T47D (cell line): ENCODE data around the gene KCNK5.
A peak's percentile ranks its signal among the peaks of the same experiment; 100 is the strongest.

ENCODE experiments used
- DNase-seq, 2 experiments: peaks; one replicate each; pipeline versions ENCODE4 v3.0.0 to v3.0.0-alpha.2; 2011 to 2012; ENCODE audit warnings: low read depth in 1 of 2, low spot score in 1 of 2
- JUND ChIP-seq: IDR thresholded peaks from 2 replicates; pipeline ENCODE4 v1.6.1; 2012; ENCODE audit warnings: low read depth
- in situ Hi-C: cut with HindIII; loops from 2 replicates; pipeline ENCODE4 v1.10.0; 2016; ENCODE audit warnings: low sequenced_read_pairs, low pct_unique_long_range_greater_than_20kb

KCNK5 gene, protein sequence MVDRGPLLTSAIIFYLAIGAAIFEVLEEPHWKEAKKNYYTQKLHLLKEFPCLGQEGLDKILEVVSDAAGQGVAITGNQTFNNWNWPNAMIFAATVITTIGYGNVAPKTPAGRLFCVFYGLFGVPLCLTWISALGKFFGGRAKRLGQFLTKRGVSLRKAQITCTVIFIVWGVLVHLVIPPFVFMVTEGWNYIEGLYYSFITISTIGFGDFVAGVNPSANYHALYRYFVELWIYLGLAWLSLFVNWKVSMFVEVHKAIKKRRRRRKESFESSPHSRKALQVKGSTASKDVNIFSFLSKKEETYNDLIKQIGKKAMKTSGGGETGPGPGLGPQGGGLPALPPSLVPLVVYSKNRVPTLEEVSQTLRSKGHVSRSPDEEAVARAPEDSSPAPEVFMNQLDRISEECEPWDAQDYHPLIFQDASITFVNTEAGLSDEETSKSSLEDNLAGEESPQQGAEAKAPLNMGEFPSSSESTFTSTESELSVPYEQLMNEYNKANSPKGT

DNA sequence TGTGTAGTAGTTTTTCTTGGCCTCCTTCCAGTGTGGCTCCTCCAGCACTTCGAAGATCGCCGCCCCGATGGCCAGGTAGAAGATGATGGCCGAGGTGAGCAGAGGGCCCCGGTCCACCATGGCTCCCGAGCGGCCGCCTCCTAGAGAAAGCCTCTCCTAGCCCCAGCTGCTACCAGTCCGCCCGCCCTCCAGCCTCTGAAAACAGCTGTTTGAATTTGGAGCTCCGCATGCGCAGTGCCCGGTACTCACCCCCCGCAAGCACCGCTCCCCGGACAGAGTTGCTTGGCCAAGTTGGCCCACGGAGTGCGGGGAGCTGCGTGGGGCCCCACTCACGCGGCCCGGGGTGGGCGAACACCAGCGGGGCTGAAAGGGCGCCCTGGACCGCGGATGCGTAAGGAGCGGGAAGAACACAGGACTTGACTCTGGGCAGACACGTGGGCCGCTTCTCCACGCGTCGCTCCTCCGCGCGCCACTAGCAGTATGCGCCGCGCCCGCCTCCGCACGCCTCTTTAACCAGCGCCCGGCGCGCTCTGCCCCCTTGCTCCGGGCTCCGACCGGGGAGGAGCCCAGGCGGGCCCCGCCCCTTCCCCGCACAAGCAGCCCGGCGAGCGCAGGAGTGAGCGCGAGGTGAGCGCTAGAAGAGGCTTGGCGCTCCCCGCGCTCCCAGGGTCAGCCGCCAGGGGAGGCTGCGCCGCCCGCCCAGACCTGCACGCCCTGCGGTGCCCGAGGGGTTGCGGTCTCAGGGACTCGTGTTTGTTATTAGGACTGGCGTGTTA lies at the start of gene KCNK5:
Gene KCNK5 (minus strand): TSS at position 484 of the 776 bp plus-strand sequence. CDS start 364 bp downstream, at position 120.
- peak; percentile 95 to 96 for DNase-seq
- no peak for TF ChIP-seq JUND
- in situ Hi-C loops: no loop called here

DNA sequence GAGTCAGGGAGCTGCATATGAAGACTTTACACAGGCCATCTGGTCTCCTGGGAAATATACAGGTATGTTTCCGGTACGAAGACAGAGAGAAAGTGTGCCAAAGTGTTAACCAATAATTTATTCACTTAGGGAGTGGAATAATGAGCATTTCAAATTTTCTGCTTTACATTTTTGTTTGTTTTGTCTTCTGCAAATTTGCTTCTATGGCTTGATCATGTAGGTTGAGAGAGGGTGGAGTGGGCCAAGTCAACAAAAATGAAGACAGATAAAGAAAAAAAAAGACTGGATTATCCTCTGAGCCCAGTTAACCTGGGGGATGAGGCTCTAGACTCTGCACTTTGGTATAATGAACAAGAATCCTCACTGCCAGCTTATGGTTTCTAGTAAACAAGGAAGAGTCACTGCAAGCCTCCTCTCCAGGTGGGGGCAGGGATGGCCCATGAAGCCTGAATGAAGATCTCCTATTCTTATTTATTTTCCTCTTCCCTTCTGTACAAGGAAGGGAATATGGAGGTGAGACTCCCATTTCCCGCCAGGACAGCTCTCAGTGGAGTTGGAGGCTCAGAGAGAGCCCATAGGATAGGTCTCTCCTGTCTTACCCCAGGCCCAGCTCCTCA lies 47.2 kb upstream of the KCNK5 start:
- no peak for DNase-seq
- in situ Hi-C loops: no loop called here
- TF ChIP-seq JUND: no peak

DNA sequence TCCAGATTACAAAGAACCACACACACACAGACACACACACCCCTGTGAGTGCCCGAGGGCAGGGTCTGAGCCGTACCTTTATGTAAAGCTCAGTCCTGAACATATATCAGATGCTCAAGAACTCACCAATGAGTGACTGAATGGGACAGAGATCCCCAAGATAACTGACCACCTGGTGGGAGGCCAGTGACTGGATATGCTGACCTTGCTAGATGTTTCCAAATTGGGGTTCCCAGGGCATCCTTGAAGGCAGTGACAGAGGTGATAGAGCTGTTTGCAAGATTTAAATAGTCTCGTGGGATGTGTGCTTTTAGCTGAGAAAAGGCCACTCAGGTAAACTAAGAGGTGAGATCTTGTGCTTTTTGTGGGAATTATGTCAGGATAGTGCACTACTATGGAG lies 45.6 kb upstream of the KCNK5 start:
- in situ Hi-C loops: no loop called here
- no peak for TF ChIP-seq JUND
- peak in 1 of 2 experiments; percentile 35 for DNase-seq

DNA sequence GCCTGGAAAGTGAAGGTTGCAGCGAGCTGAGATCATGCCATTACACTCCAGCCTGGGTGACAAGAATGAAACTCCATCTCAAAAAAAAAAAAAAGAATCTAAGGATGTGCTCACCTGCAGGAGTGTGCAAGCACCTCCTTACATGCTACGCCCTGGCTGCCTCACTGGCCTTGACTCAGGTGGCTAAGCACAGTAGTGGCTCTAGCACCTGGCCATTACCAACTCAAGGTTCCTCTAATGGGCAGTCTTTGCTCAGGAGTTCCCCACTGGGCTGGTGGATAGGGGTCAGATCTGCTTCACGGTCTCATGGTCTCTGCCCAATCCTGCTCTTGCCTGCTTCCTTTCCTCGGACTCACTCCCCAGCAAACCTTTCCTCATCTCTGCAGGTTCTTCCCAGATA lies 45.2 kb upstream of the KCNK5 start:
- in situ Hi-C loops: no loop called here
- TF ChIP-seq JUND: no peak
- DNase-seq: no peak

DNA sequence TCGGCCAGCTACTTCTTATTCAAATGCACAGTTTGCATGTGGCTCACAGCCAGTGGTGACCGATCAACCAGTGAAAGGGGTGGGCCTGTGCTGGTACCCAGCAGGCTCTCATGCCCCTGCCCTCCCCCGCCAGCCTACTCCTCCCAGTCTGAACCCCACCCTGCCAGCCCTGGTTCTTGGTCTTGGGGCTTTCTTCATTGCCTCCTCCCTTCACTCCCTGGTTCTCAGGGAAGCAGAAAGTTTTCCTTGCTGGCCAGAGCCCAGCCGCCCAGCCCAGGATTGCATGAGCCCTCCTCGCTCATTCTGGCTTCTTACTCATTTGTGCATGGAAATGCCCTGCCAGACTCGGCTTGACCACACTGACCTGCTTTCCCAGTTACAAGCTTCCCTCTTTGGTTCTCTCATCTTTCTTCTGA lies 44.1 kb upstream of the KCNK5 start:
- TF ChIP-seq JUND: no peak
- DNase-seq: no peak
- in situ Hi-C loops: no loop called here

DNA sequence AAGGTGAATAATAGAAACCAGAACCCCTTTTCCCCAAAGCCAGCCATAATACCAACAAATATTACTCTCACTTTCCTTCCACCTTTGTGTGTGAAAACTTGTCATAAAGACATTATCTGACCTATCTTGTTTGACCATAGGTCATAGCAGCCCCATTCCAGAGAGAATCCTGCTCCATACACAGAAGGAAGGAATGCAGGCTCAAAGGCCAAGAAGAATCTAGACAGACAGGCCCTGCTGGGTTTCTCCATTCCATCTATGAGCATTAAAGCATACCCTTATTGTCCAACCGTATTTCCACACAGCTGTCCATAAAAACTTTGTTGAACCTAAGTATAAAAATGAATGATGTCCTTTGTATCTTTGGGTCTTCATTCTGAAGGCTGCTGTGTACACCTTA lies 40.7 kb upstream of the KCNK5 start:
- no peak; the same call in 1 of the 2 replicates for TF ChIP-seq JUND
- in situ Hi-C loops: no loop called here
- DNase-seq: peak in 1 of 2 experiments; percentile 96

DNA sequence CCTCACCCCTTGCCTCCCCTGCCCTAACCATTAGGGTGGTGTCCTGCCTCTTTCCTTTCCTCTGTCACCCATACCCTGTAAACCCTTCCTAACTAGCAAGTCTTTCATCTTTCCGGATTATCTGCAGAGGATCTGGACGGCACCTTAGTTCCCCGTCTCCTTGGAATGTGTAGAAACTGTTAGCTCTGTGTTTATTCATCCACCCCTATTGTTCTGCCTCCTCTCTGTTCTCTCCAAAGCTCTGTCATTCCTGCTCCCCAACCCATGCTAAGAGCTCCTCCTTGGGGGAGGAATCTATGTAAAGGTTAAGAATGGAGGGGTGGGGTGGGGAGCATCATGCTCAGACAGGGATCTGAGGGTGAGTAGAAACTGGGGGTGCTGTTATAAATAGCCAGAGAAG lies 39.4 kb upstream of the KCNK5 start:
- no peak for TF ChIP-seq JUND
- peak in 1 of 2 experiments; percentile 82 for DNase-seq
- in situ Hi-C loops: no loop called here

DNA sequence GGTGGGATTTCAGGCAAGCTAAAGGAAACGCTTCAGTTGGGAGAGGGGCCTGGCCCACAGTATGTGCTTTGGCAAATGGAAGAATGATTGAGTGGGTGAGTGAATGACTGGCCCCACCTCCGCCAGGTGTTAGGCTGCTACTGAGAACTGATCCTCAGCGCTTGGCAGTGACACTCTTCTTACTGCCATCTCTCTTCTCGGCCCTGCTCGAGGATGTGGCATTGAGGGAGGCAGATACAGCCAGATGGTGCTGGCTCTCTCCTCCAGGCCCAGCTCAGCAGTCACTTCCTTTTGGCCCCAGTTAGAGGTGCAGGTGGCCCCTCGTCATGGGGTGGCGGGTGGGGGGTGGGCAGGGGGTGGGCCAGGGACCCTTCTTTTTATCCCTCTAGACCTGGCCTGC lies 38.9 kb upstream of the KCNK5 start:
- in situ Hi-C loops: no loop called here
- DNase-seq: no peak
- no peak for TF ChIP-seq JUND

DNA sequence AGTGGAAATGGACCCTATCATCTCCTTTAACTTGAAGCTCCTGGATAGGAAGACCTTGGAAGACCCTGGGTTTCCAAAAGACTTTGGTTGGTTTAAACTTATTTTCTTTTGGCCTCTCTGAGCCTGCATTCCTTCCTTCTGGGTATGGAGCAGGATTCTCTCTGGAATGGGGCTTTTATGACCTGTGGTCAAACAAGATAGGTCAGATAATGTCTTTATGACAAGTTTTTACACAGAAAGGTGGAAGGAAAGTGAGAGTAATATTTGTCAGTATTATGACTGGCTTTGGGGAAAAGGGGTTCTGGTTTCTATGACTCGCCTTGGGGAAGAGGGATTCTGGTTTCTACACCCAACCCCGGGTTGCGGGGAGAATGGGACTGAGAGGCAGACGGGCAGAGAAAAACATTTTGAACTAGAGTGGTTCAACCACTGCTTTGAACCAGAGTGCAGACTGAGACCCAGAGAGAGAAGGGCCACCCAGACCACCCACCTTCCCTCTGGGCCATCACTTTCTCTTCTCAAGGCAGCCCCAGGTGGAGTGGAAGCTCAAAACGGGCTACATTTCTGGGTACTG lies 37.6 kb upstream of the KCNK5 start:
- in situ Hi-C loops: no loop called here
- peak; percentile 51; the same call in 1 of the 2 replicates for TF ChIP-seq JUND
- DNase-seq: peak in 1 of 2 experiments; percentile 88

DNA sequence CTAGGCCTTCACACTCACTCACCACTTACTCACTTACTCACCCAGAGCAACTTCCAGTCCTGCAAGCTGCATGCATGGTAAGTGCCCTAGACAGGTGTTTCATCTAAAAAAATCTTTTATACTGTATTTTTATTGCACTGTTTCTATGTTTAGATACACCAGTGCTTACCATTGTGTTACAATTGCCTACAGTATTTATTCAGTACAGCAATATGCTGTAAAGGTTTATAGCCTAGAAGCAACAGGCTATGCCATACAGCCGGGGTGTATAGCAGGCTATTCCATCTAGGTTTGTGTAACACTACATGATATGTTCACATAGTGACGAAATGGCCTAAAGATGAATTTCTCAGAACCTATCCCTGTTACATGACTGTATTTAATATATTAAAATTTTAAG lies 37.1 kb upstream of the KCNK5 start:
- DNase-seq: peak in 1 of 2 experiments; percentile 79
- in situ Hi-C loops: no loop called here
- no peak for TF ChIP-seq JUND

DNA sequence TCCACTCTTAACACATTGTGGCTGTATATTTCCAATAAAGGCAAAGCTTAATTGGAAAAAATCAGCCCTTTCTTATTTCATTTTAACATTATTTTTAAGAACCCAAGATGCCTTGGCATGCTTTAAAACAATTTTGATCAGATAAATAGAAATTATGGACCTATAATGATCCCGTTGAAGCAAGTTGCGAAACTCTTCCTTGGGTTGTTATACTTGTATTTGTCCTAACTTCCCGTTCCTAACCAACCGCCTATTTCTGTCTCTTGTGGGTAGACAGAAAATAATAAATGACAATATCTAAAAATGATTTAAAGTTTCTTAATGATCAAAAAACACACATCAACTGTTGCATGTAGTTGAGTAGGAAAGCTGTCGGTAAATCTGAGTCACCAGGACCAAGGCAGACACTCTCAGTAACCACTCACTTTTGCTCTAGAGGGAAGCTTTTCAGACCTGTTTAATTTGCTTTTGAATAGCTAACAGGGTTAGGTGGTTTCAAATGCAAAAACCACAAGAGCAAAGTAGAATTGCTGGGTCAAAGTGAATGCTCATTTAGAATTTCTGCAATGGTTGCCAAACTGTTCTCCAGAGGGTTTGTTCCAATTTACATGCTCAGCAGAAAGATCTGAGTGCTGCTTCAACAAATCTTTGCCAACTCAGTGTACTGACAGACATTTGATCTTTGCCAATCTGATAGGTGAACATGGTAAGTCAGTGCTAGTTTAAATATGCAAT lies 34.2 kb upstream of the KCNK5 start:
- in situ Hi-C loops: no loop called here
- peak in 1 of 2 experiments; percentile 96 for DNase-seq
- TF ChIP-seq JUND: peak; percentile 40; the same call in 1 of the 2 replicates

DNA sequence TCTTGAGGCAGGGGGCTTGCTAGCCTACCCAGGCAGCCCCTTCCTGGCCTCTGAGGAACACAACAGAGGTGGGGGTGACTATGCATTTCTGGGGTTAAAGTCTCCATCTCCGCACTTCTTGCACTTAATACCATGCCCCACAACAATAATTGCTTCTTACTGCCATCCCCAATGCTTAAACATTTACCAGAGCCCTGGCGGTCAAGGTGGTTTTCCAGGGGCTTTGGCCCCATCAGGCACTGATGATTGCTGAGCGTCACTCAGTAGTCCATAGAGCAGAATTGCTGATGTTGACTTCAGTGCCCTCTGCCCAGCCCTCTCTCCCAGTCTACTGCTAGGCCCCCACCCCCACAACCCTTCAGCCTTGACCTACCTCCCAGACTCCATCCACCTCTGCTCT lies 32.5 kb upstream of the KCNK5 start:
- TF ChIP-seq JUND: no peak
- in situ Hi-C loops: no loop called here
- no peak for DNase-seq
